ENCODE measurements around the gene PTPN4.
A peak's percentile ranks its signal among the peaks of the same experiment; 100 is the strongest.

Gene PTPN4

GRCh38 chr2:119732601-119733164, 27.0 kb upstream of the PTPN4 start:
- DNase-seq: no peak

- DNase-seq: no peak
Observed at GRCh38 chr2:119734047-119734446, 25.7 kb upstream of the PTPN4 start.

GRCh38 chr2:119735565-119735964, 24.2 kb upstream of the PTPN4 start:
- DNase-seq: no peak

GRCh38 chr2:119736021-119736420, 23.7 kb upstream of the PTPN4 start:
- DNase-seq: no peak

- no peak for DNase-seq
Observed at GRCh38 chr2:119739580-119740255, 20.0 kb upstream of the PTPN4 start.

- no peak for DNase-seq
Observed at GRCh38 chr2:119741001-119741400, 18.7 kb upstream of the PTPN4 start.

- no peak for DNase-seq
Observed at GRCh38 chr2:119741868-119742267, 17.9 kb upstream of the PTPN4 start.

- no peak for DNase-seq
Observed at GRCh38 chr2:119744335-119744939, 15.3 kb upstream of the PTPN4 start.

GRCh38 chr2:119745566-119745965, 14.2 kb upstream of the PTPN4 start:
- DNase-seq: no peak

- DNase-seq: no peak
Observed at GRCh38 chr2:119746836-119747686, 12.7 kb upstream of the PTPN4 start.

GRCh38 chr2:119748135-119748534, 11.6 kb upstream of the PTPN4 start:
- no peak for DNase-seq

- DNase-seq: no peak
Observed at GRCh38 chr2:119749477-119750012, 10.2 kb upstream of the PTPN4 start.

- no peak for DNase-seq
Observed at GRCh38 chr2:119751706-119752105, 8.0 kb upstream of the PTPN4 start.

- peak; percentile 17 for DNase-seq
Observed at GRCh38 chr2:119753041-119753929, 6.4 kb upstream of the PTPN4 start.

- no peak for DNase-seq
Observed at GRCh38 chr2:119753930-119754321, 5.8 kb upstream of the PTPN4 start.

- DNase-seq: no peak
Observed at GRCh38 chr2:119755906-119756305, 3.8 kb upstream of the PTPN4 start.

GRCh38 chr2:119756837-119757236, 2.9 kb upstream of the PTPN4 start:
- DNase-seq: no peak

- DNase-seq: no peak
Observed at GRCh38 chr2:119758881-119759450, 756 bp upstream of the PTPN4 start.

GRCh38 chr2:119760237-119760955, 674 bp downstream of the PTPN4 start:
- DNase-seq: no peak

GRCh38 chr2:119760956-119761275, 1.2 kb downstream of the PTPN4 start:
- DNase-seq: no peak

- no peak for DNase-seq
Observed at GRCh38 chr2:119764832-119765231, 5.1 kb downstream of the PTPN4 start.
